ENCODE measurements around the gene SIX5.

Gene SIX5

GRCh38 chr19:45792470-45793177 lies 23.6 kb upstream of the SIX5 start, which contains the start of gene DMWD:
Gene DMWD, minus strand, starts transcription at chr19:45792845. Its CDS starts 89 bp downstream, at chr19:45792756.
- peaks cover 29% of the 10 kb centered on the region for H3K4me1 ChIP-seq (ENCODE audit: low read length)

GRCh38 chr19:45791744-45792469 lies 22.9 kb upstream of the SIX5 start:
- peaks cover 21% of the 10 kb centered on the region for H3K36me3 ChIP-seq (replicated peaks; ENCODE audit: low read depth, low read length)
- no peak overlapping the region for H2AFZ ChIP-seq (ENCODE audit: low read depth, low read length)
- H3K27me3 ChIP-seq (ENCODE audit: low read depth, low read length): no peaks in the 10 kb centered on the region
- H3K79me2 ChIP-seq (ENCODE audit: low read length): peaks cover 15% of the 10 kb centered on the region
- no peak overlapping the region for H3K27ac ChIP-seq (ENCODE audit: low read length)
- H3K9ac ChIP-seq (ENCODE audit: low read length): peak overlapping the region; percentile 92
- no peaks in the 10 kb centered on the region for H3K9me3 ChIP-seq (ENCODE audit: insufficient read depth, low read length)
- peaks cover 28% of the 10 kb centered on the region for H3K4me1 ChIP-seq (ENCODE audit: low read length)
- H3K4me2 ChIP-seq (ENCODE audit: low read length): peak overlapping the region; percentile 100
- peaks cover 14% of the 10 kb centered on the region for H4K20me1 ChIP-seq (ENCODE audit: insufficient read depth, low read length)
- TF ChIP-seq CTCF (IDR thresholded peaks at IDR 0.05; ENCODE audit: low read depth, low read length): no peak
- TF ChIP-seq EZH2phosphoT487 (IDR thresholded peaks at IDR 0.05; ENCODE audit: low read depth): no peak
- H3K4me3 ChIP-seq (ENCODE audit: low read length): peak overlapping the region; percentile 90

More at GRCh38 chr19:45792470-45793177, 23.6 kb upstream of the SIX5 start, which contains the start of gene DMWD:
- Histone ChIP-seq H3K9ac (ENCODE audit: low read length) (peak within 1 kb of the TSS; percentile 92), H3K27me3 (ENCODE audit: low read depth, low read length) (no peaks in the 10 kb centered on the region), H3K79me2 (ENCODE audit: low read length) (peaks cover 15% of the 10 kb centered on the region), H3K4me2 (ENCODE audit: low read length) (peak within 1 kb of the TSS; percentile 100), H2AFZ (ENCODE audit: low read depth, low read length) (no peak within 1 kb of the TSS), H3K4me3 (ENCODE audit: low read length) (peak within 1 kb of the TSS; percentile 90), H3K27ac (ENCODE audit: low read length) (no peak within 1 kb of the TSS), H3K36me3 (replicated peaks; ENCODE audit: low read depth, low read length) (peaks cover 14% of the 10 kb centered on the region), H4K20me1 (ENCODE audit: insufficient read depth, low read length) (peaks cover 14% of the 10 kb centered on the region), H3K9me3 (ENCODE audit: insufficient read depth, low read length) (no peaks in the 10 kb centered on the region)
- no peak for TF ChIP-seq CTCF (IDR thresholded peaks at IDR 0.05; ENCODE audit: low read depth, low read length)
- TF ChIP-seq EZH2phosphoT487 (IDR thresholded peaks at IDR 0.05; ENCODE audit: low read depth): no peak

GRCh38 chr19:45790942-45791341 lies 21.9 kb upstream of the SIX5 start:
- H3K4me2 ChIP-seq (ENCODE audit: low read length): peak overlapping the region; percentile 100
- H3K36me3 ChIP-seq (replicated peaks; ENCODE audit: low read depth, low read length): peaks cover 27% of the 10 kb centered on the region
- H3K27ac ChIP-seq (ENCODE audit: low read length): no peak overlapping the region
- peaks cover 14% of the 10 kb centered on the region for H4K20me1 ChIP-seq (ENCODE audit: insufficient read depth, low read length)
- TF ChIP-seq EZH2phosphoT487 (IDR thresholded peaks at IDR 0.05; ENCODE audit: low read depth) (no peak), CTCF (IDR thresholded peaks at IDR 0.05; ENCODE audit: low read depth, low read length) (no peak)
- H3K79me2 ChIP-seq (ENCODE audit: low read length): peaks cover 15% of the 10 kb centered on the region
- H3K27me3 ChIP-seq (ENCODE audit: low read depth, low read length): no peaks in the 10 kb centered on the region
- peak overlapping the region; percentile 90; the same call in 1 of the 2 replicates for H3K4me3 ChIP-seq (ENCODE audit: low read length)
- no peaks in the 10 kb centered on the region for H3K9me3 ChIP-seq (ENCODE audit: insufficient read depth, low read length)
- H2AFZ ChIP-seq (ENCODE audit: low read depth, low read length): no peak overlapping the region
- H3K9ac ChIP-seq (ENCODE audit: low read length): no peak overlapping the region
- peaks cover 26% of the 10 kb centered on the region for H3K4me1 ChIP-seq (ENCODE audit: low read length)

Data from OCI-LY3 (cell line).